ENCODE measurements around the gene RBMS1.
A peak's percentile ranks its signal among the peaks of the same experiment; 100 is the strongest.

Gene RBMS1

GRCh38 chr2:160294889-160295288 lies 198.7 kb downstream of the RBMS1 start:
- no peak for DNase-seq

- no peak for DNase-seq
Observed at GRCh38 chr2:160294339-160294803, 199.2 kb downstream of the RBMS1 start.

GRCh38 chr2:160293391-160294091 lies 200.1 kb downstream of the RBMS1 start:
- DNase-seq = no peak

- no peak for DNase-seq
Observed at GRCh38 chr2:160292225-160292624, 201.4 kb downstream of the RBMS1 start.

GRCh38 chr2:160291382-160291781 lies 202.2 kb downstream of the RBMS1 start:
- DNase-seq = no peak

GRCh38 chr2:160290598-160290997 lies 203.0 kb downstream of the RBMS1 start:
- DNase-seq = no peak

GRCh38 chr2:160289831-160290230 lies 203.8 kb downstream of the RBMS1 start:
- no peak for DNase-seq

GRCh38 chr2:160289126-160289525 lies 204.5 kb downstream of the RBMS1 start:
- DNase-seq = no peak

GRCh38 chr2:160288324-160288723 lies 205.3 kb downstream of the RBMS1 start:
- no peak for DNase-seq

- DNase-seq = no peak
Observed at GRCh38 chr2:160287476-160287875, 206.1 kb downstream of the RBMS1 start.

GRCh38 chr2:160286551-160286950 lies 207.1 kb downstream of the RBMS1 start:
- DNase-seq = no peak

- DNase-seq = no peak
Observed at GRCh38 chr2:160283675-160284074, 209.9 kb downstream of the RBMS1 start.

GRCh38 chr2:160282063-160282580 lies 211.5 kb downstream of the RBMS1 start:
- peak; percentile 83 for DNase-seq

- DNase-seq = no peak
Observed at GRCh38 chr2:160281213-160281612, 212.4 kb downstream of the RBMS1 start.

- DNase-seq = no peak
Observed at GRCh38 chr2:160279813-160280465, 213.7 kb downstream of the RBMS1 start.

GRCh38 chr2:160278879-160279177 lies 214.8 kb downstream of the RBMS1 start:
- DNase-seq = no peak

GRCh38 chr2:160278101-160278878 lies 215.3 kb downstream of the RBMS1 start:
- DNase-seq = no peak

GRCh38 chr2:160277151-160277550 lies 216.5 kb downstream of the RBMS1 start:
- DNase-seq = no peak

GRCh38 chr2:160275656-160276055 lies 218.0 kb downstream of the RBMS1 start:
- no peak for DNase-seq

- no peak for DNase-seq
Observed at GRCh38 chr2:160271171-160272086, 222.2 kb downstream of the RBMS1 start.

- DNase-seq = no peak
Observed at GRCh38 chr2:160270571-160271113, 223.0 kb downstream of the RBMS1 start.

All from GF-D8 (cell line).